HG02798 (cell line): ENCODE measurements around the gene TIA1.
"Not testable (repeated sequence)": the region's sequence is repeated elsewhere in the genome, so short reads cannot be mapped to it uniquely, and the experiment has no call there.

Experiments
- ATAC-seq: cut with Tn5 transposase; IDR thresholded peaks from one replicate; pipeline ENCODE4 v1.9.1; 2021; ENCODE audit warnings: mild to moderate bottlenecking; ENCODE audit not compliant: unreplicated experiment, poor library complexity

The TIA1 gene

GRCh38 chr2:70169654-70170245 is 78.7 kb downstream of the TIA1 start:
- not testable (repeated sequence) for ATAC-seq

GRCh38 chr2:70161069-70161534 is 87.3 kb downstream of the TIA1 start:
- peak; percentile 80 for ATAC-seq

GRCh38 chr2:70160545-70160944 is 87.9 kb downstream of the TIA1 start:
- no peak for ATAC-seq
